Hepatocyte (in vitro differentiated cells): ENCODE measurements around the gene SND1.

Source experiments
- EZH2 ChIP-seq: fragments of 200-600 bp; sonication (generic); IDR thresholded peaks from 2 replicates; pipeline ENCODE4 v1.6.1; 2016; ENCODE audit warnings: antibody characterized with exemption, mild to moderate bottlenecking, borderline replicate concordance
- TF ChIP-seq, protein P1 (sequence below): fragments of 200-600 bp; sonication (generic); IDR thresholded peaks from 2 replicates; pipeline ENCODE4 v1.5.1; 2016; ENCODE audit warnings: antibody characterized with exemption, mild to moderate bottlenecking; ENCODE audit not compliant: poor library complexity

DNA sequence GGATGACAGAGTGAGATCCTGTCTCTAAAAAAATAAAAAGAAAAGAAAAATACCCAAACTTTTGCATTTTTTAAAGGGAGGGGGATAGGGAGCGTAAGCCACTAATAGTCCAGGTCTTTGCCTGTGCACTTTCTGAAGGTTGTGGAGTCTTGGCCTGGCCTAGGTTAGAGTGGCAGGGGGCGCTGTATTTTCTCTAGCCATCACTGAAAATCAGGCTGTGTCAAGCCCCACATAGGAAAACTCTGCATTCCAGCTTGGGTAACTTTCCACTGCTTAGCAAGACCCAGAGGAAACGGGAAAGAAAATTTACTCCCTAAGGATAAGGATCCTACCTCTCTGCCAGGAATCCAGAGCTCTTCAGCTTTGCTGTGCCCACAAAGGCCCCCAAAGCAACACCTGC lies 23.5 kb upstream of the SND1 start:
- TF ChIP-seq EZH2: no peak
- TF ChIP-seq, protein P1, sequence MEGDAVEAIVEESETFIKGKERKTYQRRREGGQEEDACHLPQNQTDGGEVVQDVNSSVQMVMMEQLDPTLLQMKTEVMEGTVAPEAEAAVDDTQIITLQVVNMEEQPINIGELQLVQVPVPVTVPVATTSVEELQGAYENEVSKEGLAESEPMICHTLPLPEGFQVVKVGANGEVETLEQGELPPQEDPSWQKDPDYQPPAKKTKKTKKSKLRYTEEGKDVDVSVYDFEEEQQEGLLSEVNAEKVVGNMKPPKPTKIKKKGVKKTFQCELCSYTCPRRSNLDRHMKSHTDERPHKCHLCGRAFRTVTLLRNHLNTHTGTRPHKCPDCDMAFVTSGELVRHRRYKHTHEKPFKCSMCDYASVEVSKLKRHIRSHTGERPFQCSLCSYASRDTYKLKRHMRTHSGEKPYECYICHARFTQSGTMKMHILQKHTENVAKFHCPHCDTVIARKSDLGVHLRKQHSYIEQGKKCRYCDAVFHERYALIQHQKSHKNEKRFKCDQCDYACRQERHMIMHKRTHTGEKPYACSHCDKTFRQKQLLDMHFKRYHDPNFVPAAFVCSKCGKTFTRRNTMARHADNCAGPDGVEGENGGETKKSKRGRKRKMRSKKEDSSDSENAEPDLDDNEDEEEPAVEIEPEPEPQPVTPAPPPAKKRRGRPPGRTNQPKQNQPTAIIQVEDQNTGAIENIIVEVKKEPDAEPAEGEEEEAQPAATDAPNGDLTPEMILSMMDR: no peak
